HG03442 (cell line): ENCODE data around the gene UNKL.

Source experiments
- ATAC-seq: cut with Tn5 transposase; IDR thresholded peaks from one replicate; pipeline ENCODE4 v1.9.1; 2021; ENCODE audit warnings: mild to moderate bottlenecking, moderate library complexity; ENCODE audit not compliant: unreplicated experiment

UNKL gene

GRCh38 chr16:1356061-1356900 is 58.2 kb downstream of the UNKL start:
- ATAC-seq, result no peak

DNA sequence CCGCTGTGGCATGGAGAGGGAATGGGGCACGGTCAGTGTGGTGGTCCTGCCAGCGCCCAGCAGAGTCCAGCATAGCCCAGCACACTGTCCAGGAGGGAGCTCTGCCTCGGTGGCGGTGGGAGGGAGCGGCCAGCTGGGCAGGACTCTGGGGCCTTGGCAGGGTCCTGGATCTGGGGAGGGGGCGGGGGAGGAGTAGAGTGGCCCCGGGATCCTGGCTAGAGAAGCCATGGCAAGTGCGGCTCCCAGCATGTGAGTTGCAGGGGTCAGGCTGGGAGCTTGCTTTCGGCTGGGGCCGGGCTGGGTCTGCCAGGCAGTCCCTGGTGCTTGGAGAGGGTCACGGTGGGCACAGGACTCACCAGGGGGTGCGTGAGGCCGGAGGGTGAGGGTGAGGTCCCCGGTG is 58.9 kb downstream of the UNKL start:
- ATAC-seq, result no peak

- ATAC-seq, result no peak
These were observed 59.5 kb downstream of the UNKL start for GRCh38 chr16:1354815-1355540.

DNA sequence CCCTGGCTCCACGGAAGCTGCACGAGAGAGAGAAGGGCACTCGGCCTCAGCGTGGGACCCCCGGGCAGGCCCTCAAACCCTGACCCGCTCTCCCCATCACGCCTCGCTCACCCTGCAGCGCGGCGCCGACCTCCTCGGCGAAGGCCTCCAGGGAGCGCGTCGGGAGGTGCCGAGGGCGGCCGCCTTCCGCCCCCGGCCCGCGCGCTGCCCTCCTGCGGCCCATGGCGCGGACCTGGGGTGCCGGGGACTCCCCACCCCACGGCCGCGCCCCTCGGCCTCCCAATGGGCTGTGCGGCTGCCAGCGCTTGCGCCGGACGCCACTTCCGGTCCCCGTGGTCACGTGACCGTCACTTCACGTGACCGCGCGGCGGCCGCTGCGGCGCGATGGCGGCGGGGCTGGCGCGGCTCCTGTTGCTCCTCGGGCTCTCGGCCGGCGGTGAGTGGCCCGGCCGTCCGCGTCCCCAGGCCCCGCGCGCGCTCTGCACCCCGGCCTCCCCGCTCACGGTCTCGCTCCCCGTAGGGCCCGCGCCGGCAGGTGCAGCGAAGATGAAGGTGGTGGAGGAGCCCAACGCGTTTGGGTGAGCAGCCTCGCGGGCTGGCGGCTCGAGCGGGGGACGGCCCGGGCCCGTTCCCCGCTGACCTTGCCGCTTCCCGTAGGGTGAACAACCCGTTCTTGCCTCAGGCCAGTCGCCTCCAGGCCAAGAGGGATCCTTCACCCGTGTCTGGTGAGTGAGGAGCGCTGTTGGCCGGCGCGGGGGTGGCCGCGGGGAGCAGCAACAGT is 62.7 kb downstream of the UNKL start, which contains the start of the genes GNPTG and TSR3:
Gene GNPTG, plus strand, starts transcription at position 350 of the 781 bp plus-strand sequence. Its CDS starts 35 bp downstream, at position 385.
Gene TSR3, minus strand, starts transcription at position 297 of the 781 bp plus-strand sequence. Its CDS starts 74 bp downstream, at position 223.
- peak; percentile 69 for ATAC-seq

DNA sequence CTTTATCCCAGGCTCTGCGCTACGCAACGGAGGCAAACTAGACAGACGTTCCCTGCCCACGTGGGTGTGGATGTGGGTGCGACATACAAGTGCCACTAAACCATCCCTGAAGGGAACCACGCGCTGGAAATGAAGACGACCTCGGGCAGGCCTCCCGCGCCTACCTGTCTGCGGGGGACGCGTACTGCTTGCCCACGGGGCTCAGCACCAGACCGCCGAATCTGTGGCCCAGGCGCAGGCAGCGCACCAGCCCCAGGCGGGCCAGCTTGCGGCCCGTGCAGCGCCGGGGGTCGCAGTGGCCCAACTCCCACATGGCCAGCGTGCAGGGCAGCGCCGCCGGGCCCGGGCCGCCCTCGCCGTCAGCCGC is 63.3 kb downstream of the UNKL start:
- ATAC-seq, result no peak

DNA sequence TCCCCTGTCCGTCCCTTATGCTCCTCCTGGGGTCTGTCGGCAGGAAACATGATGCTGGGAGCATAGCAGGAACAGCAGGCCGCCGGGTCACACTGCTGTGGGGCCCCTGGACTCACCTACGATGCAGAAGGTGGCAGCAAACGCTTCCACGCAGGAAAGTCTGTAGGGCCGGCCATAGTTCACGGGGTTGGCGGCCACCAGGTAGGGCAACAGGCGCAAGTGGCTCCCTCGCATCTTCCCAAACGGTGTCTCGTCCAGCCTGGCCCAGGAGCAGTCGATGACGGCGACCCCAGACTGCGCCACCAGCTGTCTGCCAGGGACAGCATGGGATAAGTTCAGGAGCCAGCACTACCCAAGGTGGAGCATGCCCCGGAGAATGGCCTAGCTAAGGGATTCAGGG is 63.8 kb downstream of the UNKL start:
- ATAC-seq, result no peak

DNA sequence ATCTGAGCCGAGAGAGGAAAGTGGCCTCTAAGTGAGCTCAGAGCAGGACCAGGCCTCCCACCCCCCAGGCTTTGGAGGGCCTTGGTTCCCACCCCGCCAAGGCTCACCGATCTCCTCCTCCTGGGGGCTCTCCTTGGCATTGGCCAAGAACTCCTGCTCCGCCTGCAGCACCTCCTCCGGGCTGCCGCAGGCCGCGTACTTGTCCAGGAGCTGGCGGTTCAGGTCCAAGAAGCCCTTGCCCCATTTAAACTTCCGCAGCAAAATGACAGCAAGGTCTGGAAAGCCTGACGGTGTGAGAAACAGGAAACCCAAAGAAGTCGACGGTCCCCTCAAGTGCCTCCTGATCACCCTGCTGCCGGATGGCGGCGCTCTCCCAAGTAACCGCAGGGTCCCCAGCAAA is 64.6 kb downstream of the UNKL start:
- no peak for ATAC-seq

- ATAC-seq, result no peak
These were observed 65.2 kb downstream of the UNKL start for GRCh38 chr16:1349351-1349750.

DNA sequence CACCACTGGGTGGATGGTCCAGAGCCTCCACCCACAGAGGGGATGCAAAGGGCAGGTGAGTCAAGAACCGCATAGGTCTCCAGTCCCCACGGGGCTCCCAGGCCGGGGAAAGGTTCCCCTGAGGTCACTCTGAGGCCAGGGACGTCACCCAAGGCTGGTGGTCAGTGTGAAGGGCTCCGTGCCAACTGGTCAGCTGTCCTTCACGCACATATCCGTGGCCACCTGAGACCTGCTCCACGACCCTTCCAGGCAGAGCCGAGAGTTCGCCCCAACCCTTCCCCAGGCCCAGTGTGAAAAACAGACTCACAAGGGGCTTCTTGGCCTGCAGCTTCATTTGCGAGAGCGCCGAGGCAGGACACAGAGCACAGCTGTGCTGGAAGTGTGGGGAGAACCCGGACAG is 65.6 kb downstream of the UNKL start:
- no peak for ATAC-seq

GRCh38 chr16:1348441-1348840 is 66.1 kb downstream of the UNKL start:
- no peak for ATAC-seq

DNA sequence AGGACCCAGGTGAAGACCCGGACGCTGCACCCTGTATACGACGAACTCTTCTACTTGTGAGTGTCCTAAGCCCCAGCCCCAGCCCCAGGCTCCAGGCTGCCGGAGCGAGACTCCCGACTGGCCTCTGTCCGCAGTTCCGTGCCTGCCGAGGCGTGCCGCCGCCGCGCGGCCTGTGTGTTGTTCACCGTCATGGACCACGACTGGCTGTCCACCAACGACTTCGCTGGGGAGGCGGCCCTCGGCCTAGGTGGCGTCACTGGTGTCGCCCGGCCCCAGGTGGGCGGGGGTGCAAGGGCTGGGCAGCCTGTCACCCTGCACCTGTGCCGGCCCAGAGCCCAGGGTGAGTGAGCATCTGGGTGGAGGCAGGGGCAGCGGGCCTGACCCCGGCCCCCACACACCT is 66.5 kb downstream of the UNKL start:
- ATAC-seq, result no peak

DNA sequence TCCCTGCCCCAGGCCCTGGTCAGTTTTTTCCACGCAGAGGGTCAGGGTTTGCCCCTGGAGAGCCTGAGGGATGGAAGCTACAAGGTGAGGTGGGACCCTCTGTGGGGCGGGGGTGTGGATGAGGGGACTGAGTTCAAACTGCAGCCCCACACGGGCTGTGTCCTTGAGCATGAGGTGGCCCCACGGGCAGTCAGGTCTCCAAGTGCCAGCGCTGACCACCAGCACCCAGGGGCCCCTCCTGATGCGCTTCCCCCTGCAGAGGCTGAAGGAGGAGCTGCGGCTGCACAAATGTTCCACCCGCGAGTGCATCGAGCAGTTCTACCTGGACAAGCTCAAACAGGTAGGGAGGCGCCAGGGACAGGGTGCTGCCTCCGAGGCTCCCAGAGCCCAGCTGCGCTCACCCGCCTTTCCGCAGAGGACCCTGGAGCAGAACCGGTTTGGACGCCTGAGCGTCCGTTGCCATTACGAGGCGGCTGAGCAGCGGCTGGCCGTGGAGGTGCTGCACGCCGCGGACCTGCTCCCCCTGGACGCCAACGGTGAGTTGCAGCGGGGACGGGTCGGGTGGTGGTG is 67.1 kb downstream of the UNKL start:
- no peak for ATAC-seq

DNA sequence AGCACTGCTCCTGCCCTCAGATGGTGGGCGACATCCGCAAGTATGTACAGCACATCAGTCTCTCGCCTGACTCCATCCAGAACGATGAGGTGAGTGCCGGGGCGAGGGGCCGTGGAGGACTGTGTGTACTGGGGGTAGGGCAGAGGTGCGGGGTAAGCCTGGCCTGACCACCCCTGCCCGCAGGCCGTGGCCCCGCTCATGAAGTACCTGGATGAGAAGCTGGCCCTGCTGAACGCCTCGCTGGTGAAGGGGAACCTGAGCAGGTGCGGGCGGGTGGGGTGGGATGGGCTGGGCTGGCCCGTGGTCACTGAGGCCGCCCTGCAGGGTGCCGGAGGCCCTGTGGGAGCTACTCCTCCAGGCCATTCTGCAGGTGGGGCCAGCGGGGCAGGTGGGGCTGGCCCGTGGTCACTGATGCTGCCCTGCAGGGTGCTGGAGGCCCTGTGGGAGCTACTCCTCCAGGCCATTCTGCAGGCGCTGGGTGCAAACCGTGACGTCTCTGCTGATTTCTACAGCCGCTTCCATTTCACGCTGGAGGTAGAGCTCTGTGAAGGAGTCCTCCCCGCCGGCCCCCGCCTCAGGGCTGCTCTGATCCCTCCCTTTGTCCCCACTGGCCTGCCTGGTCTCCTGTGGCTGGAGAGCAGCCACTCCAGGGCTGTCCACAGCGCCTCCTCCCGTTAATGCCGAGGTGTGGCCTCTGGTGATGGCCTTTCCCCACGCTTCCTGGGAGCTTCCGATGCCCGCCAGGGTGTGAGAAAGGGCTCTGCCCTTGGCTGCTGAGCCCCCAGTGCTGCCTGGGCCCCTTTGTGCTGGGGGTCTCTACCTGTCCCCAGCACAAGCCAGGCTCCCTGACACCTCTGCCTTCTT is 67.8 kb downstream of the UNKL start:
- no peak for ATAC-seq

- no peak for ATAC-seq
These were observed 68.7 kb downstream of the UNKL start for GRCh38 chr16:1345651-1346421.

GRCh38 chr16:1345087-1345486 is 69.4 kb downstream of the UNKL start:
- ATAC-seq, result no peak

DNA sequence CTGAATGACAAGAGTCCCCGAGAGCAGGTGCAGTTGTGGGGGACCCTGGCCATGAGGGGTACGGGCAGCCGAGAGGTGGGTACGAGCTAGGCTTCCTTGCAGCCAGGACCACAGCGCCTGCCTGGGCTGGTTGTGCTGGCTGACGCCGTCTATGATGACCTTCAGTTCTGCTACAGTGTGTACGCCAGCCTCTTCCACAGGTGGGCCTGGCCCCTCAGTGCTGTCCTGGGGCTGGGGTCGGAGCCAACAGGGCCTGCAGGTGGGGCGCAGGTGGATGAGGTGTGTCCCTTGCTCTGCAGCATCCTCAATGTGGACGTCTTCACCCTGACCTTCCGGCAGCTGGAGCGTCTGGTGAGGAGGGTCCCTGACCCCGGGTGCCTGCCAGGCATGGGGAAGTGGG is 70.0 kb downstream of the UNKL start:
- ATAC-seq, result no peak

DNA sequence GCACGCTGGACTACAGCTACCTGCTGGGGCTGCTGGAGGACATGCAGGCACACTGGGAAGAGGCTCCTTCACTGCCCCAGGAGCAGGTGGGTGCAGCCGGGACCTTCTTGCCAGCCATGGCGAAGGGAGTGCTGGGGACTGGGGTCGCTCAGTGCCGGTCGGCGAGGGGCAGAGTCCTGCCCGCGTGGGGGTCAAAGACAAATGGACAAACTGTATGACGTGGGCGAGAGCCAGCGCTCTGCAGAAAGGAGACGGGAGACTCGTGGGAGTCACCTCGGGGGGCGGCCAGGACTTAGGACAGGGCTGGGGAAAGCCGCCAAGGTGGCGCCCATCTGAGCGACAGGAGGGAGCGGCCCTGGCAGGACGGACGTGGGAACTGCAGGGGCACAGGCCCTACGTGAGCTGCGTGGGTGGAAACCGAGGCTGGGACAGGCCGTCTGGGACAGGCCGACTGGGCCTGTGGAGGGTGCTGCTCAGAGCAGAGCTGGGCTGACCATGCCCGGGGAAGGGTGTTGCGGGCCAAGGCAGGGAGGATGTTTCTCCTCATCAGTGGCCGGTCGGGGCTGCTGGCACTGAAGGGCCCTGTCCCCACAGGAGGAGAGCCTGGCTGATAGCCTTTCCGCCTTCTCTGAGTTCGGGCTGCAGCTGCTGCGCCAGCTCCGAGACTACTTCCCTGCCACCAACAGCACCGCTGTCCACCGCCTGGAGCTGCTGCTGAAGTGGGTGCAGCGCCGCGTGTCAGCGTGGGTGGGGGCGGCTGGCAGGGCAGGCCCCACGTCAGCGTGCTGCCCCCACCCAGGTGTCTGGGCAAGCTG is 70.9 kb downstream of the UNKL start:
- ATAC-seq, result peak; percentile 11
